H1 (cell line): Measurements from ENCODE around the gene GRPR. TPM values are rescaled to one million over a fixed set of nuclear protein-coding genes. Genes with fewer than 3 reads are reported as not detected.

Experiments
- CTCF ChIA-PET: fragments of 300-600 bp; sonication (Branson Sonifier 250); formaldehyde crosslinking; loops from one replicate; lab custom pipeline; 2021; ENCODE audit not compliant: partially characterized antibody; lab: Charles Lee
- POLR2A ChIA-PET: fragments of 300-600 bp; sonication (Branson Sonifier 250); formaldehyde crosslinking; loops from one replicate; lab custom pipeline; 2021; ENCODE audit warnings: inconsistent platforms; ENCODE audit not compliant: partially characterized antibody; lab: Charles Lee
- DNase-seq, 2 experiments: peaks; one replicate each; pipeline versions ENCODE4 v3.0.0 to v3.0.0-alpha.2; 2010 to 2022; ENCODE audit warnings: low spot score in 2 of 2, low read depth in 1 of 2, mixed read lengths in 1 of 2
- FAIRE-seq: peaks from 2 replicates; lab custom pipeline; 2011; peaks lifted over from hg19 to GRCh38; lab: Jason Lieb, UNC
- H2AFZ ChIP-seq: 2 replicates; pipeline ENCODE4 v1.8.1; 2012; ENCODE audit warnings: low read length, inconsistent platforms
- H2AK5ac ChIP-seq: 2 replicates; pipeline ENCODE4 v1.6.1; 2013; ENCODE audit warnings: low read depth, low read length
- H2BK120ac ChIP-seq: replicated peaks from 2 replicates; pipeline ENCODE3; 2013; ENCODE audit warnings: low read depth, low read length, inconsistent platforms
- H2BK12ac ChIP-seq: 2 replicates; pipeline ENCODE4 v1.6.1; 2013; ENCODE audit warnings: low read depth, low read length
- H2BK15ac ChIP-seq: 2 replicates; pipeline ENCODE4 v1.6.1; 2013; ENCODE audit warnings: low read length
- H2BK20ac ChIP-seq: 2 replicates; pipeline ENCODE4 v1.6.1; 2013; ENCODE audit warnings: low read length
- H2BK5ac ChIP-seq: 2 replicates; pipeline ENCODE4 v1.6.1; 2013; ENCODE audit warnings: low read depth, low read length
- H3K14ac ChIP-seq: 2 replicates; pipeline ENCODE4 v1.6.1; 2013; ENCODE audit warnings: inconsistent platforms; ENCODE audit not compliant: insufficient read length
- H3K18ac ChIP-seq: 2 replicates; pipeline ENCODE4 v1.6.1; 2013; ENCODE audit warnings: low read length; ENCODE audit errors: extremely low read depth
- H3K23ac ChIP-seq: 2 replicates; pipeline ENCODE4 v1.6.1; 2013; ENCODE audit warnings: inconsistent platforms; ENCODE audit not compliant: insufficient read length
- H3K23me2 ChIP-seq: 2 replicates; pipeline ENCODE4 v1.6.1; 2013; ENCODE audit warnings: low read depth, low read length
- H3K27ac ChIP-seq: 2 replicates; pipeline ENCODE4 v1.6.1; 2011; ENCODE audit warnings: low read depth, low read length, inconsistent platforms
- H3K27me3 ChIP-seq, 4 experiments: replicated peaks in 1 of 4; 1 replicate in 1 of 4; 2 replicates in 3 of 4; pipeline versions ENCODE4 v1.6.1 to v1.8.1; 2011 to 2013; ENCODE audit warnings: low read length in 3 of 4, mild to moderate bottlenecking in 3 of 4, inconsistent platforms in 2 of 4, mixed read lengths in 2 of 4, moderate library complexity in 1 of 4; ENCODE audit not compliant: control insufficient read depth in 3 of 4, insufficient read depth in 3 of 4; ENCODE audit errors: extremely low read depth in 1 of 4
- H3K36me3 ChIP-seq, 4 experiments: 2 replicates each; pipeline versions ENCODE4 v1.6.1 to v1.8.1; 2011 to 2013; ENCODE audit warnings: mild to moderate bottlenecking in 4 of 4, low read length in 3 of 4, moderate library complexity in 2 of 4, control low read depth in 1 of 4, inconsistent platforms in 1 of 4; ENCODE audit not compliant: insufficient read depth in 4 of 4, control insufficient read depth in 2 of 4
- H3K4ac ChIP-seq: replicated peaks from 2 replicates; pipeline ENCODE3; 2013; ENCODE audit warnings: low read length, low read depth, mixed read lengths, inconsistent platforms; ENCODE audit not compliant: insufficient read length
- H3K4me1 ChIP-seq, 4 experiments: replicated peaks in 1 of 4; 1 replicate in 1 of 4; 2 replicates in 3 of 4; pipeline versions ENCODE4 v1.6.1 to v1.8.1; 2011 to 2013; ENCODE audit warnings: low read length in 3 of 4, inconsistent platforms in 2 of 4, mixed read lengths in 1 of 4; ENCODE audit not compliant: insufficient read depth in 4 of 4, control insufficient read depth in 3 of 4
- H3K4me2 ChIP-seq, 2 experiments: 2 replicates each; pipeline versions ENCODE4 v1.6.1 to v1.8.1; 2011 to 2013; ENCODE audit warnings: low read depth in 2 of 2, low read length in 2 of 2, control low read depth in 1 of 2, inconsistent platforms in 1 of 2, mild to moderate bottlenecking in 1 of 2; ENCODE audit not compliant: insufficient read depth in 1 of 2
- H3K4me3 ChIP-seq, 4 experiments: fragments of 200-600, 300-600 bp in 1 of 4; sonication (generic), shearing (Covaris generic), sonication (Bioruptor Twin) in 1 of 4; 2 replicates each; pipeline versions ENCODE4 v1.5.1 to v1.8.1; 2011 to 2016; ENCODE audit warnings: low read length in 4 of 4, low read depth in 3 of 4, control low read depth in 2 of 4, inconsistent platforms in 2 of 4, mild to moderate bottlenecking in 2 of 4, mixed read lengths in 1 of 4, moderate library complexity in 1 of 4; ENCODE audit not compliant: insufficient read depth in 2 of 4; ENCODE audit errors: extremely low read depth in 1 of 4
- H3K56ac ChIP-seq: replicated peaks from 2 replicates; pipeline ENCODE3; 2013; ENCODE audit warnings: low read depth, mild to moderate bottlenecking, mixed read lengths, low read length, inconsistent platforms; ENCODE audit not compliant: insufficient read length
- H3K79me1 ChIP-seq: 2 replicates; pipeline ENCODE4 v1.6.1; 2013; ENCODE audit warnings: low read depth, low read length, control low read depth
- H3K79me2 ChIP-seq, 2 experiments: 2 replicates each; pipeline versions ENCODE4 v1.6.1 to v1.8.1; 2012 to 2013; ENCODE audit warnings: low read length in 2 of 2, mild to moderate bottlenecking in 2 of 2, inconsistent platforms in 1 of 2; ENCODE audit not compliant: insufficient read depth in 2 of 2, control insufficient read depth in 1 of 2
- H3K9ac ChIP-seq, 4 experiments: replicated peaks in 1 of 4; 1 replicate in 1 of 4; 2 replicates in 3 of 4; pipeline versions ENCODE4 v1.6.1 to v1.8.1; 2011 to 2013; ENCODE audit warnings: low read depth in 3 of 4, low read length in 3 of 4, control low read depth in 2 of 4, mild to moderate bottlenecking in 2 of 4, moderate library complexity in 2 of 4, inconsistent platforms in 1 of 4; ENCODE audit errors: extremely low read depth in 1 of 4
- H3K9me3 ChIP-seq, 2 experiments: 2 replicates each; pipeline versions ENCODE4 v1.6.1 to v1.8.1; 2012 to 2013; ENCODE audit warnings: mild to moderate bottlenecking in 2 of 2, moderate library complexity in 2 of 2, control low read depth in 1 of 2, inconsistent platforms in 1 of 2, low read depth in 1 of 2, low read length in 1 of 2, mixed read lengths in 1 of 2; ENCODE audit not compliant: insufficient read depth in 2 of 2
- H4K20me1 ChIP-seq, 2 experiments: replicated peaks in 1 of 2; 2 replicates each; pipeline versions ENCODE3 to v1.8.1; 2011 to 2013; ENCODE audit warnings: inconsistent platforms in 2 of 2, low read length in 2 of 2, mild to moderate bottlenecking in 1 of 2; ENCODE audit not compliant: insufficient read depth in 2 of 2, control insufficient read depth in 1 of 2
- H4K5ac ChIP-seq: 2 replicates; pipeline ENCODE4 v1.6.1; 2013; ENCODE audit warnings: low read length, low read depth, mixed read lengths, inconsistent platforms; ENCODE audit not compliant: insufficient read length
- H4K8ac ChIP-seq: 2 replicates; pipeline ENCODE4 v1.8.0; 2013; ENCODE audit warnings: mild to moderate bottlenecking, moderate library complexity, low read length, inconsistent platforms; ENCODE audit not compliant: insufficient read depth; ENCODE audit errors: extremely low read depth
- H4K91ac ChIP-seq: replicated peaks from 2 replicates; pipeline ENCODE3; 2013; ENCODE audit warnings: low read length, mixed read lengths, inconsistent platforms; ENCODE audit not compliant: insufficient read length
- RBBP5 ChIP-seq: IDR thresholded peaks from 2 replicates; pipeline ENCODE4 v1.7.1; 2012; ENCODE audit warnings: low read depth, mild to moderate bottlenecking, inconsistent platforms, low read length, moderate library complexity, borderline replicate concordance
- SAP30 ChIP-seq: fragments of 300-600 bp; sonication (generic); IDR thresholded peaks from 2 replicates; pipeline ENCODE4 v1.7.1; 2012; ENCODE audit warnings: low read length, moderate library complexity, mild to moderate bottlenecking, inconsistent platforms; ENCODE audit not compliant: insufficient read depth, insufficient replicate concordance
- SP2 ChIP-seq: IDR thresholded peaks from 2 replicates; pipeline ENCODE4 v1.6.1; 2012; ENCODE audit warnings: mild to moderate bottlenecking, low read length, inconsistent platforms
- WGBS, 2 experiments: shearing (Covaris generic) in 1 of 2; methylation state at CpG; one replicate each; pipeline versions ENCODE4 v1.1.6 to v1.1.7; 2013 to 2015; ENCODE audit warnings: low lambda C conversion rate in 2 of 2, mixed read lengths in 2 of 2, inconsistent platforms in 1 of 2, low coverage in 1 of 2, missing lambda C conversion rate in 1 of 2; ENCODE audit not compliant: insufficient replicate concordance in 2 of 2, insufficient coverage in 1 of 2, insufficient read length in 1 of 2; ENCODE audit errors: extremely low coverage in 1 of 2, missing lambda C conversion rate in 1 of 2; 5-methylcytosine and 5-hydroxymethylcytosine counted together
- polyA plus RNA-seq, 7 experiments: library from polyadenylated mRNA; depleted of rRNA in 3 of 7; stranded (reverse) in 5 of 7; unstranded in 2 of 7; fragments of >200 nt in 5 of 7; fragments of 200-250 nt in 2 of 7; gene quantifications; 1 replicate in 5 of 7; 2 replicates in 1 of 7; 4 replicates in 1 of 7; pipeline versions ENCODE4 v1.2.1 to v1.2.3, GENCODE V29; 2011 to 2013; ENCODE audit warnings: missing spikeins in 2 of 7, mixed read lengths in 2 of 7
- total RNA-seq: library from RNA; stranded (reverse); fragmentation: NEBNext Ultra II Directional; extraction: Animal tissue kit (Norgen Biotek cat#: 25700); gene quantifications from 2 replicates; pipeline ENCODE4 v1.2.1, GENCODE V29; 2021

The GRPR gene
- total and polyA plus RNA-seq, 2 of the 8 experiments (the other 6 are each of a cell fraction or from before 2014, with no cell fraction given), result 18.6 to 78.4 TPM

- Histone ChIP-seq H3K79me1 (no peaks in the 10 kb centered on the region), H3K4me1 (0 out of 7 replicates have a peak, but pooled peaks cover 0 to 2% (median 0%) of the 10 kb centered on the region in 4 experiments), H2BK15ac (no peak overlapping the region), H2BK20ac (no peak overlapping the region), H2BK5ac (no peak overlapping the region), H4K20me1 (no peaks in the 10 kb centered on the region), H3K9me3 (peaks cover 0 to 5% of the 10 kb centered on the region in 2 experiments; a peak in 1 of 4 replicates), H3K56ac (no peak overlapping the region), H2AFZ (no peak overlapping the region), H3K23me2 (peaks cover 4% of the 10 kb centered on the region; the same call in 1 of the 2 replicates), H4K91ac (no peak overlapping the region), H3K9ac (no peak overlapping the region), H3K14ac (no peak overlapping the region), H2AK5ac (no peak overlapping the region), H2BK120ac (no peak overlapping the region), H3K4me2 (no peak overlapping the region), H3K27ac (no peak overlapping the region), H2BK12ac (no peak overlapping the region), H3K4me3 (no peak overlapping the region), H3K79me2 (no peaks in the 10 kb centered on the region), H3K18ac (no peak overlapping the region), H3K27me3 (peaks cover 0 to 1% (median 0%) of the 10 kb centered on the region in 4 experiments; a peak in 1 of 7 replicates), H4K5ac (no peak overlapping the region), H4K8ac (no peak overlapping the region), H3K23ac (no peak overlapping the region), H3K4ac (no peak overlapping the region), H3K36me3 (no peaks in the 10 kb centered on the region)
- CTCF ChIA-PET, result no interaction called here
- POLR2A ChIA-PET, result no interaction called here
- WGBS, 2 experiments, result 90% methylated on average over 4 of the region's 4 CpGs; no CpG with 5 or more reads in 1 of the 2 experiments
- DNase-seq, result no peak
- FAIRE-seq, result no peak
- no peak for TF ChIP-seq SAP30
- no peak for TF ChIP-seq SP2
- TF ChIP-seq RBBP5, result no peak
Observed at GRCh38 chrX:16100673-16101072, 22.7 kb upstream of the GRPR start.
